HL-60 (cell line): Measurements from ENCODE around the gene WDR27.

Experiments
- DNase-seq, 2 experiments: peaks; one replicate each; pipeline ENCODE4 v3.0.0-alpha.2; 2010 to 2020; ENCODE audit warnings: low read depth in 1 of 2, low spot score in 1 of 2
- H3K27ac ChIP-seq: fragments of 250-450 bp; sonication (Bioruptor Pico); replicated peaks from 2 replicates; pipeline ENCODE4 v1.5.1; 2020; ENCODE audit warnings: mild to moderate bottlenecking, moderate library complexity
- H3K27me3 ChIP-seq: fragments of 250-450 bp; sonication (Bioruptor Pico); 2 replicates; pipeline ENCODE4 v1.5.1; 2021; ENCODE audit warnings: mild to moderate bottlenecking, moderate library complexity; ENCODE audit not compliant: insufficient read depth, poor library complexity, severe bottlenecking
- H3K4me3 ChIP-seq: replicated peaks from 2 replicates; pipeline ENCODE4 v1.5.1; 2011; ENCODE audit warnings: mild to moderate bottlenecking, control low read depth, low read length; ENCODE audit not compliant: insufficient read depth
- CTCF ChIP-seq: IDR thresholded peaks from one replicate; pipeline ENCODE4 v1.5.1; 2011; ENCODE audit warnings: low read length, control low read depth, inconsistent platforms; ENCODE audit not compliant: insufficient read depth
- GABPA ChIP-seq: IDR thresholded peaks from 2 replicates; pipeline ENCODE4 v1.6.1; 2012; ENCODE audit warnings: low read depth
- POLR2AphosphoS5 ChIP-seq: IDR thresholded peaks from 2 replicates; pipeline ENCODE4 v1.6.1; 2012; ENCODE audit warnings: low read depth
- REST ChIP-seq: IDR thresholded peaks from 2 replicates; pipeline ENCODE4 v1.6.1; 2012; ENCODE audit warnings: low read depth; ENCODE audit not compliant: insufficient replicate concordance
- SPI1 ChIP-seq: IDR thresholded peaks from 2 replicates; pipeline ENCODE4 v1.6.1; 2012; ENCODE audit warnings: low read depth, mild to moderate bottlenecking, borderline replicate concordance

WDR27 gene

GRCh38 chr6:169557887-169558286 lies 143.9 kb downstream of the WDR27 start:
- Histone ChIP-seq H3K27me3 (no peaks in the 10 kb centered on the region), H3K27ac (no peak overlapping the region), H3K4me3 (no peak overlapping the region)
- TF ChIP-seq POLR2AphosphoS5 (no peak), CTCF (no peak), GABPA (no peak), SPI1 (no peak), REST (no peak)
- DNase-seq: no peak

GRCh38 chr6:169556758-169557548 lies 144.9 kb downstream of the WDR27 start:
- Histone ChIP-seq H3K4me3 (no peak overlapping the region), H3K27ac (no peak overlapping the region), H3K27me3 (no peaks in the 10 kb centered on the region)
- DNase-seq: no peak
- no peak for TF ChIP-seq REST
- no peak for TF ChIP-seq POLR2AphosphoS5
- TF ChIP-seq GABPA: no peak
- no peak for TF ChIP-seq CTCF
- TF ChIP-seq SPI1: no peak

- DNase-seq: no peak
- TF ChIP-seq POLR2AphosphoS5 (no peak), CTCF (no peak)
- Histone ChIP-seq H3K27me3 (no peaks in the 10 kb centered on the region), H3K4me3 (no peak overlapping the region), H3K27ac (no peak overlapping the region)
These were observed 145.7 kb downstream of the WDR27 start for GRCh38 chr6:169555971-169556617.
